ENCODE measurements around the gene RNF103.
A peak's percentile ranks its signal among the peaks of the same experiment; 100 is the strongest.

RNF103 gene

DNA sequence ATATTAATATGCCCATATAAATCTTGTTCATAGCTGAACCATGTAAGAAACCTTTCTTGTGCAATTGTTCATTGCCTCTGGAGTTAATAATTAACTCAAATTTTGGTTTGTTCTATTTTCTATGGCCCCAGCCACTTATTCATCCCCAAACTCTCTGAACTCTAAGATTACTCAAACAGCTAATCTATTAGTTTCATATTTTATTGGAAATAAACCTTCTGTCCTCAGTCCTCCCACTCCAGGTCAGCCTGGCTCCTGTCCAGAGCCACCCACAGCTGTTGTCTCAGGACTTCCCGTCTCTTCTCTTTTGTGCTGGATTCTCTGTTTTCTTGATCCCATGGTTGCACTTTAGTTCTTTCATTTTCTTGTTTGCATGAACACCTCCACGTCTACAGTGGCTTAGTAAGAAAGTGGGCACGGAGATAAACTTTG, 4.4 kb upstream of the RNF103 start:
- no peak for DNase-seq (ENCODE audit: low read depth, low spot score)
- in situ Hi-C loops (cut with HindIII; ENCODE audit: low sequenced_read_pairs), result no loop called here
- no peak overlapping the region for H3K4me3 ChIP-seq (ENCODE audit: low read depth, low read length)
- TF ChIP-seq, protein P1, sequence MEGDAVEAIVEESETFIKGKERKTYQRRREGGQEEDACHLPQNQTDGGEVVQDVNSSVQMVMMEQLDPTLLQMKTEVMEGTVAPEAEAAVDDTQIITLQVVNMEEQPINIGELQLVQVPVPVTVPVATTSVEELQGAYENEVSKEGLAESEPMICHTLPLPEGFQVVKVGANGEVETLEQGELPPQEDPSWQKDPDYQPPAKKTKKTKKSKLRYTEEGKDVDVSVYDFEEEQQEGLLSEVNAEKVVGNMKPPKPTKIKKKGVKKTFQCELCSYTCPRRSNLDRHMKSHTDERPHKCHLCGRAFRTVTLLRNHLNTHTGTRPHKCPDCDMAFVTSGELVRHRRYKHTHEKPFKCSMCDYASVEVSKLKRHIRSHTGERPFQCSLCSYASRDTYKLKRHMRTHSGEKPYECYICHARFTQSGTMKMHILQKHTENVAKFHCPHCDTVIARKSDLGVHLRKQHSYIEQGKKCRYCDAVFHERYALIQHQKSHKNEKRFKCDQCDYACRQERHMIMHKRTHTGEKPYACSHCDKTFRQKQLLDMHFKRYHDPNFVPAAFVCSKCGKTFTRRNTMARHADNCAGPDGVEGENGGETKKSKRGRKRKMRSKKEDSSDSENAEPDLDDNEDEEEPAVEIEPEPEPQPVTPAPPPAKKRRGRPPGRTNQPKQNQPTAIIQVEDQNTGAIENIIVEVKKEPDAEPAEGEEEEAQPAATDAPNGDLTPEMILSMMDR (IDR thresholded peaks at IDR 0.05; ENCODE audit: low read depth, low read length), result no peak

DNA sequence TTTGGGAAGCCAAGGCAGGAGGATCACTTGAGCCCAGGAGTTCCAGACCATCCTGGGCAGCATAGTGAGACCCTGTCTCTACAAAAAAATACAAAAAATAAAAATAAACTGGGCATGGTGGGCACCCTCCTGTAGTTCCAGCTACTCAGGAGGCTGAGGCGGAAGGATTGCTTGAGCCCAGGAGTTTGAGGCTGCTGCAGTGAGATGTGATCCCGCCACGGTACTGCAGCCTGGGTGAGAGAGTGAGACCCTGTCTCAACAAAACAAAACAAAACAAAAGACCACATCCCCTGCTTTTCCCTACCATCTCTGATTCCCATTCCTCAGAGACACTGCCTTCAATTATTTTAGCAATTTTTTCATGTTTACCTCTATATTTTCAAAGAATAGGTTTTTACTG, 3.9 kb upstream of the RNF103 start:
- no peak for DNase-seq (ENCODE audit: low read depth, low spot score)
- in situ Hi-C loops (cut with HindIII; ENCODE audit: low sequenced_read_pairs), result no loop called here
- no peak overlapping the region for H3K4me3 ChIP-seq (ENCODE audit: low read depth, low read length)
- TF ChIP-seq, protein P1 (IDR thresholded peaks at IDR 0.05; ENCODE audit: low read depth, low read length), result no peak

DNA sequence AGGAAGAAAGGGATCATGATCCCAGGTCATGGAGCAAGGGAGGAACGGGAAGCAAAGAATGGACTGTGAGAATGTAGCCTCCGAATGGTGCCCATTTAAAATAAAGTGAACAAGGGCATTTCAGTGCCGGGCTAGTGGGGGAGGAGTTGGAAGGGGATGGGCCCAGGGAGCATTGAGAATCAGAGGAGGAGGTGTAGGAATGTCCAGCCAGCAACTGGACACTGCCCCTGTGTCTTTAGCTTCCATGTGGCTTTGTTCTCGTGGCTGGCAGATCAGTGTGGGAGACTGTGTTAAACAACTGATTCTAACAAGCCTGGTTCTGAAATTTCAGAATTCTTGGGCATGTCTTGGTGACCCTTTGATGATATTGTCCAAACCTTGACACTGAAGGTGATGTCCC, 1.4 kb upstream of the RNF103 start:
- in situ Hi-C loops (cut with HindIII; ENCODE audit: low sequenced_read_pairs), result no loop called here
- TF ChIP-seq, protein P1 (IDR thresholded peaks at IDR 0.05; ENCODE audit: low read depth, low read length), result no peak
- no peak overlapping the region for H3K4me3 ChIP-seq (ENCODE audit: low read depth, low read length)
- DNase-seq (ENCODE audit: low read depth, low spot score), result no peak

DNA sequence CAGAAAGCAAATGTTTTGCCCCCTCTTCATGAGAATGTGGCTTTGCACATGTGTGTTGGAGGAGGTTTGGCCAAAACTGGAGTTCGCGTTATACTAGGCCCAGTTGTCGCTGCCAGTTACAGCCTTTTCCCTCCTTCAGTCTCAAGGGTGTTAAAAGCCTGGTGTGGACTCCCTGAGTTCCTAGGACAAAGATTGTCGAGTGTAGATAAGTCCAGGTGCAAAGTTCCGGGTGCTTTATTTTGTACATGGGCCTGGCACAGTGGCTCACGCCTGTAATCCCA, 542 bp upstream of the RNF103 start:
- in situ Hi-C loops (cut with HindIII; ENCODE audit: low sequenced_read_pairs), result no loop called here
- peak; percentile 10 for DNase-seq (ENCODE audit: low read depth, low spot score)
- TF ChIP-seq, protein P1 (IDR thresholded peaks at IDR 0.05; ENCODE audit: low read depth, low read length), result no peak
- H3K4me3 ChIP-seq (ENCODE audit: low read depth, low read length), result peak overlapping the region; percentile 88

DNA sequence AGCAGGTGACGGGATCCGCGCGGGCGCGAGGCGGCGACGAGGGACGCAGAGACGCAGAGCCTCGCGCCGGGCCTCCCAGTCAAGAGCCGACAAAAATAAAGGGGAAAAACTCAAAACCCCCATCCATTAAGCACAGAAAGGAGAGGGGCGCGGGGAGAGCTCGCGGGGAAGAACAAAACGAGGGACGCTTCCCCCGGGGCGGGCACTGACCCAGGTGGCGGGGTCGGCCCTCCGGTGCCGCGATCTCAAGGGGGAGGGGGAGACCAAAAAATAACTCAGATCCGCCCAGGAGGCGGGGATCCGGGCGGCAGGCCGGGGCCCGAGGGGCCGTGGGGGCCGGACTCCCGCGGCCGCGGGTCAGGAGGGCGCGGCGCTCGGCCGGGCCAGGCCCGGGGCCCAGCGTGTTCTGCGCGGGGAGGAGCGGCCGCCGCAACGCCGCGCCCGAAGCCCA, 597 bp downstream of the RNF103 start:
- TF ChIP-seq, protein P1 (IDR thresholded peaks at IDR 0.05; ENCODE audit: low read depth, low read length), result no peak
- peak; percentile 15 for DNase-seq (ENCODE audit: low read depth, low spot score)
- H3K4me3 ChIP-seq (ENCODE audit: low read depth, low read length), result peak overlapping the region; percentile 88
- in situ Hi-C loops (cut with HindIII; ENCODE audit: low sequenced_read_pairs), result no loop called here

DNA sequence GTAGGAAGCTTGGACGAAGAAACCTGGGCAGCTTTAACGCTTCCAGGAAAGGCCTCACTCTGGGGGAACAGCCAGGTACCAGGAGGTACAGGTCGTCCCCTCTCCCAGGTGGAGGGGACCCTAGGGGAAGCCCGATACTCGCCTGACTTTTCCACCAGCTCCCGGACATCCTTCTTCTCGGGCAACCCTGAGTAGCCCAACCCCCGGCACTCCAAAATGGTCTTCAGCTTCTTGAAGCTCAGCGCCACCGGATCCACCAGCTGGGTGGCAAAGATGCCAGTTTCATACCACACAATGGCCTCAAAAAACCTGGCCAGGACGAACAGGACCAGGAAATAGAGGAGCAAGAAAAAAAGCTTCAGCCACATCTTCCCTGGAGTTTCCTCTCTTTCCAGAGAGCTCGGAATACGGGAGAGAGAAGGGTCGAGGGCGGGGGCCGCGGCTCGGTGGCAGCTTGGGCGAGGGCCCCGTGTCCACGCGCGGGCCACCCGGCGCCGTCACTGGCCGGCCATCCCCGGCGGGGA, 1.1 kb downstream of the RNF103 start:
- DNase-seq (ENCODE audit: low read depth, low spot score), result peak; percentile 25
- TF ChIP-seq, protein P1 (IDR thresholded peaks at IDR 0.05; ENCODE audit: low read depth, low read length), result no peak
- in situ Hi-C loops (cut with HindIII; ENCODE audit: low sequenced_read_pairs), result no loop called here
- H3K4me3 ChIP-seq (ENCODE audit: low read depth, low read length), result peak overlapping the region; percentile 88
